K562 treated with DMSO at 1 percent for 24 hours (cell line): ENCODE measurements around the gene PARP1. TPM values are rescaled to one million over a fixed set of nuclear protein-coding genes. Genes with fewer than 3 reads are reported as not detected.

Experiments
- total RNA-seq: library from RNA; unstranded; fragments of 300-600 nt; gene quantifications from 2 replicates; pipeline ENCODE4 v1.2.3, GENCODE V29; 2022; ENCODE audit warnings: low read depth; ENCODE audit not compliant: insufficient read depth

The PARP1 gene
- 192 and 241 TPM in 2 replicates for total RNA-seq

DNA sequence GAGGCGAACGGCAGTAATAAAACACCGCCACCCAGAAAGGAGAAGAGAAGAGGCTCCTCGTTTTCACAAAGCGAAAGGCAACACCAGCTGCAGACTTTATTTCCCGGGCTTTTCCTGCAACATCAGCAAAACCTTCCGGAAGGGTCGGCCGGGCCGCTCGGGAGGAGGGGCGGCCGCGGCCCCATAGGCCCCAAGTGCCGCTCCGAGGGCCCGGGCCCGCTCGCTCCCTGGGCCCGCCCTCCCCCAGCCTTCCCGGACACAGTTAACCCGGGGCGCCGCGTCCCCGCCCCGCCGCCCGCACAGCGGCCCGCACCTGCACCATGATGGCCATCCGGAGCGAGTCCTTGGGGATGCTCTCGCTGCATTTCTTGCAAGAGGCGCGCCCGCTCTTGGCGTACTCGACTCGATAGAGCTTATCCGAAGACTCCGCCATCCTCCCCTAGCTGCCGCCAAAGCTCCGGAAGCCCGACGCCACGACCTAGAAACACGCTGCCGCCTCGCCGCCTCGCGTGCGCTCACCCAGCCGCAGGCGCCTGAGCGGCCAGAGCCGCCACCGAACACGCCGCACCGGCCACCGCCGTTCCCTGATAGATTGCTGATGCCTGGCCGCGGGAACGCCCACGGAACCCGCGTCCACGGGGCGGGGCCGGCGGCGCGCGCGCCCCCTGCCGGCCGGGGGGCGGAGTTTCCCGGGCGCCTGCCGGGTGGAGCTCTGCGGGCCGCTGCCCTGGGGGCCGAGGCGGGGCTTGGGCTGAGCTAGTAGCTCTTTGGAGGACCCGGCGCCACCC is at the start of gene PARP1:
TSS of gene PARP1 (minus strand) at position 597 of the 788 bp plus-strand sequence. CDS start at position 433, 164 bp downstream.

Other genes with a start within 250 kb of the PARP1 start
- gene ACBD3, start 221.4 kb downstream of the PARP1 start, total RNA-seq = 28.9 and 31.6 TPM in 2 replicates
- not detected in 2 replicates for gene MIXL1, start 184.4 kb downstream of the PARP1 start, total RNA-seq
- gene LIN9, start 98.9 kb downstream of the PARP1 start, total RNA-seq = 11.5 and 11.8 TPM in 2 replicates
- not detected in 2 replicates for gene STUM, start 140.7 kb upstream of the PARP1 start, total RNA-seq